ENCODE data around the gene EXOC2.

Gene EXOC2

DNA sequence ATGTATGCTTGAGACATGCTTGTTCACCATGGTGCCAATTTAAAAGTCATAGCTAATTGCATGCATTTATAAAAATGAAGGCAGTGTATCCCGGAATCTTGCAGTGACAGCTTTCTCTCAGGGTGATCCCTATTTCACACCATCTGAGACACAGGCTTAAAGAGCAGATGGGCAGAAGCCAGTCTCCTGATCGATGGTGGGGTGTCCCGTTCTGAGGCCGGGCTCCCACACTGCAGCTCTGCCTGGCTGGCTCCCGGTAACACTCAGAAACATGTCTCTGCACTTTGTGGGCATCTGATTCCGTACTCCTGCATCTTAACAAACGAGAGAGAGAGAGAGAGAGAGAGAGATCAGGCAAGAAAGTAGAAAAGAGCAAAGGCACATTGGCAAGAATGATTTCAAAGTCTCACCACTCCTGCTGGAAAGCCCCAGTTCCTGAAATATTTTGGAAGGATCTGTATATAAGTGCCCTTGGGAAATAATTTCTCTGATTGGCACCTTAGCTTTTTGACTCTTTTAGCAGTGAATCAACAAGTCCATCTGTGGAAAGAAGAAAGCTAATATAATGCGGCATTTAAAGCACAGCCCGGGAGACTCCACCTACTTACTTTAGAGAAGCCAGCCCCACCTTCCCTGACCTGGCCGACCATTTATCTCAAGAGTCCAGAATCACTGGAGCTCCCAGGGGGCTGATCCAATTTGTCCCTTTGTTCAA is 36.8 kb upstream of the EXOC2 start:
- DNase-seq (ENCODE audit: low read depth) = no peak
- TF ChIP-seq, protein P1, sequence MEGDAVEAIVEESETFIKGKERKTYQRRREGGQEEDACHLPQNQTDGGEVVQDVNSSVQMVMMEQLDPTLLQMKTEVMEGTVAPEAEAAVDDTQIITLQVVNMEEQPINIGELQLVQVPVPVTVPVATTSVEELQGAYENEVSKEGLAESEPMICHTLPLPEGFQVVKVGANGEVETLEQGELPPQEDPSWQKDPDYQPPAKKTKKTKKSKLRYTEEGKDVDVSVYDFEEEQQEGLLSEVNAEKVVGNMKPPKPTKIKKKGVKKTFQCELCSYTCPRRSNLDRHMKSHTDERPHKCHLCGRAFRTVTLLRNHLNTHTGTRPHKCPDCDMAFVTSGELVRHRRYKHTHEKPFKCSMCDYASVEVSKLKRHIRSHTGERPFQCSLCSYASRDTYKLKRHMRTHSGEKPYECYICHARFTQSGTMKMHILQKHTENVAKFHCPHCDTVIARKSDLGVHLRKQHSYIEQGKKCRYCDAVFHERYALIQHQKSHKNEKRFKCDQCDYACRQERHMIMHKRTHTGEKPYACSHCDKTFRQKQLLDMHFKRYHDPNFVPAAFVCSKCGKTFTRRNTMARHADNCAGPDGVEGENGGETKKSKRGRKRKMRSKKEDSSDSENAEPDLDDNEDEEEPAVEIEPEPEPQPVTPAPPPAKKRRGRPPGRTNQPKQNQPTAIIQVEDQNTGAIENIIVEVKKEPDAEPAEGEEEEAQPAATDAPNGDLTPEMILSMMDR (IDR thresholded peaks at IDR 0.05; ENCODE audit: low read length, missing control alignments) = no peak
- H3K4me3 ChIP-seq (replicated peaks; ENCODE audit: low read depth, low read length) = no peak overlapping the region

DNA sequence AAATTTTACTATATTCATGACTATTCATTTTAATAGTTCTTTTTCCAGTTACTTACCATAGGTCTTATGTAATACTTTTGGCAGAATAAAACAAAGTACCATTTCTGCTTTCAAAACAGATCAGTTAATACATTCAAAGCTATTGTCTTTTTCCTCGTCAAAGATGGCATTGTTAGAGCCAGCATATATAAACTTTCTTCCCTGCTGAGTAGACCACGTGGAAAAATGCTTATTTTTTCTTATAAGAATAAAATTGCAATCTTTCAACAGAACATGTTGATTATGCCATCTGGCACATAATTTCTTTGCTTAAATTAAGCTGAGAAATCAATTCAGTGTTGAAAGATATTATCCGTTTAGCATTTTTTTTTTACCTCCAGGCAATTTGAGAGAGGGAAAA is 34.9 kb upstream of the EXOC2 start:
- TF ChIP-seq, protein P1 (IDR thresholded peaks at IDR 0.05; ENCODE audit: low read length, missing control alignments) = no peak
- no peak overlapping the region for H3K4me3 ChIP-seq (replicated peaks; ENCODE audit: low read depth, low read length)
- DNase-seq (ENCODE audit: low read depth) = no peak

DNA sequence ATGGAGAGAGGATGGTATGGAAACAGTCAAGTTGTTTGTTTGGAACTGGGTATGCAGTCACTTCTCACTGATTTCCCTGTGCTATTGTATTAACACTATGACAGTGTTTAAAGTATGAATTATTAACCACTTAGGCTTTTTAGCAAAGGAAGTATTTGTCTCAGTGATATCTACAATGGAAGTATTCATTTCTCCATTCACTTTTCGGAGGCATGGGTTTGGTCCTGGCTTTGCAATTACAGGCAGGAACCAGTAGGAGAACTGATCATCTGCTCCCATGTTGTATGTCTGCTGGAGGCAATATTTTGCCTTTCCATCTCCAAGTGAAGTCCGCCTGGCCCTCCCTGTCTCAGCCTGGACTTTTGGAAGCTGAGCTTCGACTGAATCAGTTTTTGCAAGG is 30.6 kb upstream of the EXOC2 start:
- TF ChIP-seq, protein P1 (IDR thresholded peaks at IDR 0.05; ENCODE audit: low read length, missing control alignments) = peak; percentile 26
- DNase-seq (ENCODE audit: low read depth) = no peak
- no peak overlapping the region for H3K4me3 ChIP-seq (replicated peaks; ENCODE audit: low read depth, low read length)

DNA sequence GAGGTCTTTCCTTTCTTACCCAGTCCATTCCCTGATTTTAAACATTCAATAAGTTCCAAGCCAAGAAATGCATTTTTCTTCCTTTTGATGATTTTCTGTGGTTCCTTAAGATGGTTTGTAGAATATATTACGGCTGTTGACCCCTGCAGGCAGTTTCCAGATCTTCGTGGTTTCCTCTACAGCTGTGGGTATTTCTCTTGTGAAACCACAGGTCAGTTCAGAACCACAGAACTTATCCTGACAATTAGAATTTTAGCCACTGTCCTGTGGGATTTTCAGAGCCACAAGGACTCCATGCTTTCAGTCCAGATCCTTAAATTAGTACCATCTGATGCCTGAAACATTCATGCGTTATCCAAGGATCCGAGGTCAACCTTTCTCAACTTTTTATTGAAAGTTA is 29.7 kb upstream of the EXOC2 start:
- TF ChIP-seq, protein P1 (IDR thresholded peaks at IDR 0.05; ENCODE audit: low read length, missing control alignments) = no peak
- DNase-seq (ENCODE audit: low read depth) = peak; percentile 37
- H3K4me3 ChIP-seq (replicated peaks; ENCODE audit: low read depth, low read length) = no peak overlapping the region

DNA sequence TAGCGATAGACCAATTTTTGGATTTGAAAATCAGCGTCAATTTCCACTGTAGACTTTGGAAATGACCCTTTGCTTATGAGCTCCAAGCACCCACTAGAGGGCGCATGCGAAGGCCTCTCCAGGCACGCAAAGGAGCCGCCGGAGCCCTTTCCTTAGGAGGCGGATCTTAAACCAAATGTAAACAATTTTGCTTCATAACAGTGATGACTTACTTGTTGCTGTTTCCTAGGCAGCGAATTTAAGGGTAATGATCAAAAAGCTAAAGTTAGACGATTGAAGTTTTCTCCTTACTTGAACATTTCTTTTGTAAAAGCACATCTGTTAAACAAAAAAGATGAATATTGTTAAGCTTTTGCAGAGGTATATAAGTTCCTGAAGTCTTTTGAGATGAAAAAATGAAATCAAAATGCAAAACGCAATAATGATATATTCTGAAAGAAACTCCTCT is 29.2 kb upstream of the EXOC2 start:
- DNase-seq (ENCODE audit: low read depth) = peak; percentile 87
- H3K4me3 ChIP-seq (replicated peaks; ENCODE audit: low read depth, low read length) = no peak overlapping the region
- TF ChIP-seq, protein P1 (IDR thresholded peaks at IDR 0.05; ENCODE audit: low read length, missing control alignments) = peak; percentile 99

DNA sequence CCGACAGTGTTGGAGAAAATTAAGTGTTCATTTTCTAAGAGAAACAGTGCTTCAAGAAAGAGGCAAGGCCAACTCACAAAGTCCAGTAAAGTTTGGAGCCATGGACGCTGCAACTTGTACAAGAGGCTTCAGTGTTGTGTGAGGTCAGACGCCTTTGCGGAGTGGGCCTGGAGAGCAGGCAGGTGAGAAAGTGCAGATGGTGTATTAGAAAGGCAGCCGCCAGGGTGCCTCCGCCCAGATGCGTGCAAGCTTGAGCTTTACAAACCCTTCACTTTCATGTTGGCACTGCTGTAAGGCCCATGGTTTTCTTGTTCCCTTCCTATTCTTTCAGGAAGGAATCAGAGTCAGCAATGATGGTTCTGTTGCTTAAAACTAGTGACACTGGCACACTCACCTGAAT is 25.4 kb upstream of the EXOC2 start:
- DNase-seq (ENCODE audit: low read depth) = no peak
- no peak overlapping the region for H3K4me3 ChIP-seq (replicated peaks; ENCODE audit: low read depth, low read length)
- TF ChIP-seq, protein P1 (IDR thresholded peaks at IDR 0.05; ENCODE audit: low read length, missing control alignments) = no peak

DNA sequence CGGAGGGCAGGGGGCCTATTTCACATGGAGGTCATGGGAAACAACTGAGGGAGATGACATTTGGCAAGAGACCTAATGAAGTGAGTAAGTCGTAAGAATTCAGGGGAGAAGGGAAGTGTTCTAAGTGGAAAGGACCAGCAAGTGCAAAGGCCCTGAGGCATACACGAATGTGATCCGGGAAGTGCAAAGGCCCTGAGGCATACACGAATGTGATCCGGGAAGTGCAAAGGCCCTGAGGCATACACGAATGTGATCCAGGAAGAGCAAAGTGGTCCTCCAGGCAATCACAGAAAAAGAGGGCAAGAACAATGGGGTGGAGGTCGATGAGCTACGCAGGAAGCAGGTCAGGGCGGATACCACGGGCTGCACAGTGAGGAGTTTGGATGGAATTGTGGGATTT is 24.2 kb upstream of the EXOC2 start:
- DNase-seq (ENCODE audit: low read depth) = no peak
- H3K4me3 ChIP-seq (replicated peaks; ENCODE audit: low read depth, low read length) = no peak overlapping the region
- TF ChIP-seq, protein P1 (IDR thresholded peaks at IDR 0.05; ENCODE audit: low read length, missing control alignments) = no peak
